Measurements from ENCODE around the gene RTN3. TPM values are rescaled to one million over a fixed set of nuclear protein-coding genes. Genes with fewer than 3 reads are reported as not detected.

RTN3 gene
- total RNA-seq, 1 donor from 2014 or later: 45.0 TPM

- Histone ChIP-seq H3K9me3 (replicated peaks) (no peaks in the 10 kb centered on the region), H3K4me1 (peaks cover 22% of the 10 kb centered on the region), H3K27ac (replicated peaks) (no peak overlapping the region), H3K27me3 (ENCODE audit: low read depth) (no peaks in the 10 kb centered on the region), H3K36me3 (no peaks in the 10 kb centered on the region), H3K4me3 (no peak overlapping the region)
- intact Hi-C loops (cut with micrococcal nuclease): no loop called here
- no peak for TF ChIP-seq CTCF (IDR thresholded peaks at IDR 0.05; ENCODE audit: borderline replicate concordance)
- no peak for DNase-seq
These were observed 24.2 kb downstream of the RTN3 start for GRCh38 chr11:63705526-63705925.

DNA sequence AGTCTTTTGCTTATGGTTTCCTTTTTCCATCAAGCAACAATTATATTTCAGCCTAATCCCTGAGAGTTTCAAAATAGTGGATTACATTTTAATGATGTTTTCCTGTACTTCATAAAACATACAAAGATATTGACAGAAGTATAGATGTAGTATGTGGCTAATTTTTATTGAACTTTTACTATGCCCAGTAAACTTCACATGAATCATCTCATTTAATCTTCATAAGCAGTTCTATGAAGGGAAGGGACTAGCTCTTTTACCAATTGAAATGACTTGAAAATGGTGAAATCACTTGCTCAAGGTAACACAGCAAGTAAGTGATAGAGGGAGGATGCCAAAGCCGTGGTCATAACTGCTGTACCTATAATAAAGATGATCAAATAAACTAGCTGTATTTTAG is 27.5 kb downstream of the RTN3 start:
- Histone ChIP-seq H3K4me1 (peaks cover 25% of the 10 kb centered on the region), H3K36me3 (no peaks in the 10 kb centered on the region), H3K9me3 (replicated peaks) (no peaks in the 10 kb centered on the region), H3K4me3 (no peak overlapping the region), H3K27me3 (ENCODE audit: low read depth) (no peaks in the 10 kb centered on the region), H3K27ac (replicated peaks) (no peak overlapping the region)
- intact Hi-C loops (cut with micrococcal nuclease): no loop called here
- no peak for TF ChIP-seq CTCF (IDR thresholded peaks at IDR 0.05; ENCODE audit: borderline replicate concordance)
- DNase-seq: no peak

DNA sequence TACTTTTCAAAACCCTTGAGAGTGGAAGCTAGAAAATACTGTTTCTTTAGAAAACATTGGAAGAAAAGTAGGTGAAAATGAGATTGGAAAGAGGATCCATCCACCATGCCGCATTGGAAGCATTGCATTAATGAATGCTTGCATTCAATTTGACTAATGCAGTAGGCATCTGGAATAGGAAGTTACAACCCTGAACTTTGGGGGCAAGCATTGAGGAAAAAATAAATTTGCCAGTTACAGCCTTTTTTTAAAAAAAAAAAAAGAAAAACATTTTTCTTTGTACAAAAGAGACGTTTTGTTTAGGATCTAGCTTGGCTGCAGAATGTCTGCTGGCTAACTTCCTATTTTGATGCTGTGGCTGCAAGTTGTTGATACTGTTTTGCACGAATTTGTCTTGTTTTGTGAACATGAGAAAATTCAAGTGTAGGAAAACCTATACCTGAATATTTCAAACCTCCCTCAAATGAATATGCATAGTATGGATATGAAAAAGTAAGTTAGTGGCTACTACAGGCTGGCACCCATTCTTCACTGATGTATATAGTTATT is 28.1 kb downstream of the RTN3 start:
- Histone ChIP-seq H3K27me3 (ENCODE audit: low read depth) (no peaks in the 10 kb centered on the region), H3K4me1 (peaks cover 25% of the 10 kb centered on the region), H3K27ac (replicated peaks) (no peak overlapping the region), H3K36me3 (no peaks in the 10 kb centered on the region), H3K9me3 (replicated peaks) (no peaks in the 10 kb centered on the region), H3K4me3 (no peak overlapping the region)
- no peak for TF ChIP-seq CTCF (IDR thresholded peaks at IDR 0.05; ENCODE audit: borderline replicate concordance)
- DNase-seq: no peak
- intact Hi-C loops (cut with micrococcal nuclease): no loop called here

DNA sequence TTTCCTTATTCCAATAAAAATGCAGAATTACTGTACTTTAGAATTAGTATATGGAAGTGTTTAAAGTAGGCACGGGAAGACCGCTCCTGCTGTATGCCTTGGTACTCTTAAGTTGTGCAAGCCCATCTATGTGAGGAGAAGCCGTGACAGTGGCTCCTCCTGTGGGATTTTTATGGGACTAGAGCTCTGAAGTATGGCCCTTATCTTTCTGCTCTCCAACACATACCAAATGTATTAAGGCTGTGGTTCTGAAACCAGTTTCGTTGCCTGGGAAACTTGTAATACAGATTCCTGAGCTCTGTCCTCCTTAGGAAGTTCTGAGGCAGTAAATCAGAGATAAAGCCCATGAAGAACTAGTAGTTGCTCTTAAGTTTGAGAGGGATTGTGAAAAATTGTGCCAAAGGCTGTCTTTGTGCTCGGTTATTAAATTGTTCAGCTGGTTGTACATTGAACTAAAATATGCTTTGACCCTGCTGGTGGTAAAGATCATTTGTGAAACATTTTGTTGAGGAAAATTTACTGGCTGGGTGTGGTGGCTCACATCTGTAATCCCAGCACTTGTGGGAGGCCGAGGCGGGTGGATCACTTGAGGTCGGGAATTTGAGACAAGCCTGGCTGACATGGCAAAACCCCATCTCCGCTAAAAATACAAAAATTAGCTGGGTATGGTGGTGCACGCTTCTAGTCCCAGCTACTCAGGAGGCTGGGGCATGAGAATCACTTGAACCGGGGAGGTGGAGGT is 29.3 kb downstream of the RTN3 start:
- no peaks in the 10 kb centered on the region for H3K36me3 ChIP-seq
- H3K9me3 ChIP-seq (replicated peaks): no peaks in the 10 kb centered on the region
- H3K27ac ChIP-seq (replicated peaks): no peak overlapping the region
- H3K4me1 ChIP-seq: peaks cover 18% of the 10 kb centered on the region
- H3K27me3 ChIP-seq (ENCODE audit: low read depth): no peaks in the 10 kb centered on the region
- no peak for DNase-seq
- no peak overlapping the region for H3K4me3 ChIP-seq
- intact Hi-C loops (cut with micrococcal nuclease): loop anchor here (10.0 kb wide), 1 partner anchor 46 kb away; no protein-coding TSS in a partner anchor
- TF ChIP-seq CTCF (IDR thresholded peaks at IDR 0.05; ENCODE audit: borderline replicate concordance): peak; percentile 34

DNA sequence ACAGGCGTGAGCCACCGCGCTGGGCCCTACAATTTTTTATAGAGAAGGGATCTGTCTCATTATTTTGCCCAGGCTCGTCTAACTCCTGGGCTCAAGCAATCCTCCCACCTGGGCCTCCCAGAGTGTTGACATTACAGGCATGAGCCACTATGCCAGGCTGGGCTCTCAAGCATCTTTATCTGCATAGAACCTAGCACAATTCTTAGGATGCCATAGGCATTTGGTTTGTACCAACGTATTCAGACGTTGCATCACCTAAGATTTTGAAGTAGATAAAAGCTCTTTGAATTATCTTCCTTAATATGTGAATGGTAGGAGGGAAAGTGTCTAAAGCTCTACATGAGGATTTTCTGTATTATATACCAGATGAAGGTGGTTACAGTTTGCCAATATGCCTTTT is 30.5 kb downstream of the RTN3 start:
- no peaks in the 10 kb centered on the region for H3K9me3 ChIP-seq (replicated peaks)
- intact Hi-C loops (cut with micrococcal nuclease): loop anchor here (10.0 kb wide), 1 partner anchor 47 kb away; no protein-coding TSS in a partner anchor
- H3K27ac ChIP-seq (replicated peaks): no peak overlapping the region
- no peak for TF ChIP-seq CTCF (IDR thresholded peaks at IDR 0.05; ENCODE audit: borderline replicate concordance)
- no peak for DNase-seq
- no peaks in the 10 kb centered on the region for H3K27me3 ChIP-seq (ENCODE audit: low read depth)
- no peak overlapping the region for H3K4me3 ChIP-seq
- peaks cover 15% of the 10 kb centered on the region for H3K4me1 ChIP-seq
- H3K36me3 ChIP-seq: no peaks in the 10 kb centered on the region

Measured in left ventricle myocardium inferior (tissue), 1 donor.